Dedifferentiated amniotic fluid mesenchymal stem cell (primary cell): Measurements from ENCODE around the gene SHOC1.
"Not testable (repeated sequence)": the region's sequence is repeated elsewhere in the genome, so short reads cannot be mapped to it uniquely, and the experiment has no call there.

Experiments
- DNase-seq: peaks from one replicate; pipeline ENCODE4 v3.0.0-alpha.2; 2016; ENCODE audit errors: extremely low spot score

Gene SHOC1

DNA sequence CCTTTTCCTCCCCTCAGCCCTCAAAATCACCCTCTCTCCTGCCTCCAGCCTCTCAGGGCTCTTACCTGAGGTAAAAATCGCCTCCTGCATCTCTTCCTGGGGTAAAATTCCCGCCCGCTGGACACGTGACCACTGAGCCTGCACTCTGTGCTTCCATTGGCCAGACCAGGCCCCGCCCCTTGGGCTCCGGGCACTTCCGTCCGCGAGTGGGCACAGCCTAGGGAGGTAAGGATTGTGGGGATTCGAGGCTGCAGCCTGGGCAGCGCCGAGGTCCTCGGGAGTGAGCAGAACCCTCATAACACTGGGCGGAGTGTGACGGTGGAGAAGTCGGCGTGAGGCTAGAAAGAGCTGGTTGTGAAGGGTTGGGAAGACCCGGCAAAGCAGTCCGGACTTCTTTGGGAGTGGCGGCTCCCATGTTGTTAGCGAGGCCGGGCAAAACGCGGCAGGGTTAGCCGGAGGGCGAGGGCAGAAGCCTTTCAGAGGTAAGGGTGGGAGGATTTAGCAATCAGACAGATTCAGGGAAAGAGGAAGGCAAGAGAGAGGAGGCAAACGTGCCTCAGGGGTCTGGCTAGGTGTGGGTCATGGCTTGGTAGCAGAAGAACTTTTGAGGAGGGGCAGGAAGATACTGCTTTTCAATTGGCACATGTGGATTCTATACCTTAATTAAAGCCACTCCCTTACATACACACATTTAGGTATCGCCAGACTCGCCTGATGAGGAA, at the start of gene SHOC1:
SHOC1 (minus strand) TSS at position 103 of the 722 bp plus-strand sequence. CDS start 3,519 bp downstream, outside the sequence.
- no peak for DNase-seq

DNA sequence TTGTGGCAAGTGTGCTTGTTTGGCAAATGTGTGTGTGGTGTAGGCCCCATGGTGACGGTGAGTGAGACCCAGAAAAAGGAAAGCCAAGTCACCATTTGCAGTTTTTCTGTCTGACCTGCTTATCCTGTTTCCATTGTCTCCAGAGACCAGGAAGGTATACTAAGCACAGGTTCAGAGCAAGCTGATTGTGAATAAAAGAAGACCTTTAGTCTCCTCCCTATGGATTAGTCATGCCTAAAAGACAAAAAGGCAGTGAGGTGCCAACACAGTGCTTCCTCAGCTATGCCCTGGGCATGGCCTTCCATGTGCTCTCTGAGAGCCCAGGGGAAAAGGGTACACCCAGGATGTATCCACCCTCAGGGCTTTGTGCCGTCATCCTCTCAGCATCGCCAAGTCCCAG, 49.2 kb upstream of the SHOC1 start:
- no peak for DNase-seq

DNA sequence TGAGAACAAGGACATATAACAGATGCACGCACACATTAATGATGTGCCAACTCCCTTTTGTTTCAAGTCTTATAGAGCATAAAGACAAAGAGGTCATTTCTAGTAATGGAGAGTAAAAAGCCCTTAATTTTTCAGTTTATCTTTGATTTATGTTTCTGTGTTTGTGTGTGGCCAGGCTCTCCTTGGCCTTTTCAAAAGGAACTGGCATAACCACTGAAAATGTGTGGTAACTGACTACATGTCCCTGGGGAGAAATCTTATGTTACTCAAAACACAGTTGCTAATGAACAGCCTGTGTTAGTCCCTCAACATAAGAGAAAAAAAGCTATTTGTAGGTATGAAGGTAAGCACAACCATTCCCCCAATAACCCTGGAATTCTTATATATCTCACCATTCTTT, 47.6 kb upstream of the SHOC1 start:
- no peak for DNase-seq

DNA sequence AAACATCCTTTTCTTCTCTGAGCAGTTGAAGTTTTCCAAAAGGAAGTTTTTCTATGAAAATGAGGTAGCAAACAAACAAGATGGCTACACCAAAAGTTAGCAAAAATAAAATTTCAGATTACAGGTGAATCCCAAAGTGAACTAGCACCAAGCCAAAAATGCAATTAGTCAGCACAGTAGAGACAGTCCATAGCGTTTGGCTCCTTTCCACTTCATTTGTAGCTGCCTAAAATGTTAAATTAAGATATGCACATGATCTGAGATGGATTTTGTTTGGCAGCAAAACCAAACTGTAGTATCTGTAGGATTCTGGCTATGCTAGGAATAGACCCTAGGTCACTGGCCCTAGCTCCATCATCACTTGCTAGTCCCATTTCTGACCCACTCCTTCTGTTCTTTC, 45.7 kb upstream of the SHOC1 start:
- no peak for DNase-seq

DNA sequence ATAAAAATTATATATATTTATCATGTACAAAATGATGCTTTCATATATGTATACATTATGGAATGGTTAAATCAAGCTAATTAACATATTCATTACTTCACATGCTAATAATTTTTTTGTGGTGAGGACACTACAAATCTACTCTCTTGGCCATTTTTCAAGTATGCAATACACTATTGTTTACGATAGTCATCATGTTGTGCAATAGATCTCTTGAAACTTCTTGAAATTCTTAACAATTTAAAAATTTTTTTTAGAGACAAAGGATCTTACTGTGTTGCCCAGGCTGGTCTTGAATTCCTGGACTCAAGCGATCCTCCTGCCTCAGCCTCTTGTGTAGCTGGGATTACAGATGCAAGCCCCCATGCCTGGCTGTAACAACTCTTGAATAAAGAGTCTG, 45.2 kb upstream of the SHOC1 start:
- DNase-seq, result peak; percentile 49

DNA sequence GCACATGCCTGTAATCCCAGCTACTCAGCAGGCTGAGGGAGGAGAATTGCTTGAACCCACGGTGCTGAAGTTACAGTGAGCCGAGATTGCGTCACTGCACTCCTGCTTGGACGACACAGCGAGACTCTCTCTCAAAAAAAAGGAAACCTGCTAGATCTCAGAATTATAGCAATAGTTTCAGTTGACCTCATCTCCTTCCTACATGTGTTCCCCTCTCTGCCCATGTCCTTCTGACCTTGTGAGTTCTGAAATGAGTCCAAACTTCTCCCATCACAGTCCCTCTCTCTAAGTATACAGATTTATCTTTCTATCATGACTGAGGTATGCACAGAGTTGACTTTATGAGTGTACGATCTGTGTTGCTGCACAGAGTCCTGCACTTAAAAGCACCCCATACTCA, 44.6 kb upstream of the SHOC1 start:
- no peak for DNase-seq

DNA sequence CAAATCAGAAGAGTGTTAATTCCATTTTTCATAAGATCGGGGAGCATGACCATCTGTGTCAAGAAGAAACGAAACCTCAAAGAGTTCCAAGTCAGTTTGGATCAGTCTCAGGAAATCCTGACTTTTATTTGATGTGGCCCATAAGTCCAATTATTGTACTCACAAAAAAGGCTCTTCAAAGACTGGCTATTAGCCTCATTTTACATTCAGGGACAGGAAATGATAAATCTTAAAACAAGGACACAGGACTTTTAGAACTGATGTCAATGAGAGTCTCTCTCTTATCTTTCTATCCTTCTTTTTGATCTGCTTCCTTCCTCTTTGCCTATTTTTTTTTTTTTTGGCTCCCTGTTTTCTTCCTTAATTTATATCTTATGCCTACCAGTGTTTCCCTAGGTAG, 43.7 kb upstream of the SHOC1 start:
- DNase-seq, result no peak

DNA sequence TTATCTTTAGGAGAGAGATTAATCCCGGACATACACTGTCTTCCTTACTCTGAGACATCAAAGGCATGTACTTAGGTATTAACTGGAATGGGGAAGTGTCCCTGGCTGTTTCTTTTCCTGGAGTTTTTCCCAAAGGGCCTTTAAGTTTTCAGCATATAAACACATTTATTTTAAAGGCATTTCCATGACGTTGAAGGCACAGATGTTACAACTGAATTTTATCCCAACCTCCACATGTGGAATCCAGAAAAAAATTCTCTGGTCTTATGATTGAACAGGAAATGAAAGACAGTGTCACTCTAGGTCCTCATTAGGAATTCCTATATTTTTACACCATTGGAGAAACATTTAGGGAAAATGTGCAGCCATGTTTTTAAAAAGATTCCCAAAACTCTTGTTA, 41.6 kb upstream of the SHOC1 start:
- DNase-seq, result no peak

DNA sequence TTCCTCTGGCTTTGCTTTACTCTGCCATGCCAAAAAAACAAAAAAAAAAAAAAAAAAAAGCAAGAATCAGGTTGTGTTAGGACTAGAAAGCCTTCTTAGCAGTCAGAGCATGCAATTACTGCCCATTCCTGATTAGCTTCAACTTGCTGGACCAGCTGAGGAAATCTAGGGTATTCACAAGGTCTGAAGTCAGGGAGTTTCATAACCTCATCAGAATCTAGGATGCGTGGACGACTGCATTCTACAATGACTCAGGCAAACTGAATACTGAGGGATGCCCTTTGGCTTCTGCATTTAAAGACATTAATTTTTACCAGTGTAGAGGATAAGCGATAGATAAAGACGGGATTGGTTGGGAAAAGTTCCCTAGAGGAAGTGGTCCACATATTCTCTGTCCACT, 39.2 kb upstream of the SHOC1 start:
- no peak for DNase-seq

DNA sequence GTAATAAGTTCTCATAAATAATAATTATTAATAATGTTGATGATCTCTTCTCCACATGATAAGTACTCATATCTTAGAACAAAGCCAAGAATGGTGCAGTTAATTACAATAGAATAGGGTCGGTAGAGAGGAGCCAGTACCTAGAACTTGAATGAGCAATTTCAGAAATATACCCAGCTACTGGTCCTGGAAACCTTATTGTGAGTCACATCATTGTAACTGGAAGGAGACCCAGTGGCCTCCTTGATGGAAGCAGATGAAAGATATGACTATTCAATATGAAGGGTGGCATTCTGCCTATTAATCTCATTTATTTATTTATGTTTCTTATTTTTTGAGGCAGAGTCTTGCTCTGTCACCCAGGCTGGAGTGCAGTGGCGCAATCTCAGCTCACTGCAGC, 37.7 kb upstream of the SHOC1 start:
- no peak for DNase-seq

DNA sequence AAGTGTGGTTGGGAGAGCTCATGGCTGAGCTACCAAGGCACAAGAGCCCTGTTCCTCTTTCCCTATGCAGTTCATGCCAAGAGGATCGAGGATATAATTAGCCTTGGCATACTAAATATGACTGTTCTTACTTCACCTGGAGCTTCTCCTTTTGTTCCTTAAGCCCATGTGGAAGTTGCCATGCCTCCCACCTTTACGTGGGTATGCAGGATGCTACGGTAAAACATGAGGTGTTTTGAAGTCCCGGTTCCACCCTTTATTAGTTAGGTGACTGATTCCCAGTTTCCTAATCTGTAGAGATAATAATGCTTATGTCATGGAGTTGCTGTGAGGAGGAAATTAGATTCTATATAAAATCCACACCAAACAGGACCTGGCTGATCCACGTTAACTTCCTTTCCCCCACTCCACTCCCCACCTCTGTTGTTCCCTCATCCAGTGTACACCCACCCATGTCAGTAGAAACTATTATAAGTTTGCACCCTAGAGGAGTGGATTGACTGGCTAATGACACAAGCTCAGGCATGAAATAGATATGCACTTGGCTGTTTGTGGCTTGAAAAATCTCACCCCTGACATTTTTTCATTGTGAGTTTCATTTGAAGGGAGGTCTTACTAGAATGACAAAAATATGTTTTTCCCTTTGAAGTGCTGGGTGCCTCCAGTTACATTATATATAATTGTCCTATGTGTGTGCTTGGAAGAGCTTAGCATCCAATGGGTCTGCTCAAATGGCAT, 36.8 kb upstream of the SHOC1 start:
- no peak for DNase-seq

DNA sequence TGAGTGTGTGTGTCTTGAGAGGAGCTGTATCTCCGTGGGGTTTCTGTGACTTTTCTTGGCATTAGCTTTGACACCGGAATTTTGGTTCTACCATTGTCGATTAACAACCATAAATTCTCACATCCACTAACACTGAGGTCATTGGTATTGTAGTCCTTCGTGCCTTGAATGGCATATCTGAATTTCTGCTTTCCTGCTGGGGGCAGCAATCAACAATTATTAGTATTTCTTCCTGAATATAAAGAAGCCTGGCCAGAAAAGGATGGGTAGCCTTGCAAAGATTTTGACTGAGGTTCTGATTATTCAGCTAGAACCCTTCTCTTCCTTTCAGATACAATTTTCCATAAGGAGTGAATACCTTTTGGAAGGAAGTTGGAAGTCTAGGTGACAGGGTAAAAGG, 33.5 kb upstream of the SHOC1 start:
- no peak for DNase-seq

DNA sequence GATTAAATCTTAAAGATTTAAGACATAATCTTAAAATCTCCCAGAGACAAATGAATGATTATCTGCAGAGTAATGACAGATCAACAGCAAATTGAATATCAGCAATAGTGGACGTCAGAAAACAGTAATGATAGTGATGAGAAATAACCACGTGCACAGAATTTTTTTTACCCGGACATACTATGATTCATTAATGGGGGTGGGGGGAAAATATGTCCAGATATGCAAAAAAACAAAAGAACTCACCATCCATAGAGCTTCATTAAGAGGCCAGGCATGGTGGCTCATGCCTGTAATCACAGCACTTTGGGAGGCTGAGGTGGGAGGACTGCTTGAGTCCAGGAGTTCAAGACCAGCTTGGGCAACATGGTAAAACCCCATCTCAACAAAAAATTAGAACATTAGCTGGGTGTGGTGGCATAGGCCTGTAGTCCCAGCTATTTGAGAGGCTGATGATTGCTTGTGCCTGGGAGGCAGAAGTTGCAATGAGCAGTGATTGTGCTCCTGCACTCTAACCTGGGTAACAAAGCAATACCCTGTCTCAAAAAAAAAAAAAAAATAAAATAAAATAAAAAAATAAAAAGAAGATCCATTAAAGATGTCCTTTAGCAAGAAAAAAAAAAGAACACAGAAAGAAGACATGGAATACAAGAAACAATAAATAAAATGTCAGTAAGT, 30.9 kb upstream of the SHOC1 start:
- no peak for DNase-seq

DNA sequence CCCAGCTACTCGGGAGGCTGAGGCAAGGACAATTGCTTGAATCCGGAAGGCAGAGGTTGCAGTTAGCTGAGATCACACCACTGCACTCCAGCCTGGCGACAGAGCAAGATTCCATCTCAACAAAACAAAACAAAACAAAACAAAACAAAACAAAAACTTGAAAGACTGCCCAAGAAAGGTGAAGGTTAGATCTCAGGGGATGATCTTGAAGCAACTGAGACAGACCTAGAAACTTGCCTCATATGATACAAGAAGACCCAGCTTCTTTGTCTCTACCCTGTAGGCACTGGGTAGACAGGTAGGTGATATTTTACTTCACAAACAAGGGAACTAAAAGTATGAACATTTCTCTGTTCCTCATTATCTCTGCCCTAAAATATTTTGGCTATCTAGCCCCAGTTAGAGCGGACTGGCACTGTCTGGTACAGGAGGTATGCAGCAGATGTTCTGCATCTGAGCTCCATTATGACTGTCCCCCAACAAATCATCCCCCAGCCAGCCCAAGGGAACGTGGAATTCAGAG, 26.3 kb upstream of the SHOC1 start:
- DNase-seq, result no peak

DNA sequence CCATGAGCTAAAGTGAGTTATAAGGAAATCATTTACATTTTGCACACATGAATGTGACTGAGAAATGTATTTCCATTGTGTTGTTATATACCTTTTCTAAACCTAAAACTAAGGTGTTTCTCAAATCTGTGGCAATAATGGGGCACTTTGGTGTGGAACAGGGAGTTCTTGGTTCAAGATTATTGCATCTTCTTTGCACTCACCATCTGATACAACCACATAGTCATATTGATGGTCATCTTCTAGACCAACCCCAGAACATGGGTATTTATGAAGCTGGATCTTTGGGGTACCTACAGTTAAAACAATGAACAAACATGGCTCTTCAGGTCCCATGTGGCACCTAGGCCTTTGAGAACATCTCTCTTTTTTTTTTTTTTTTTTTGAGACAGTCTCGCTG, 24.6 kb upstream of the SHOC1 start:
- DNase-seq, result no peak

DNA sequence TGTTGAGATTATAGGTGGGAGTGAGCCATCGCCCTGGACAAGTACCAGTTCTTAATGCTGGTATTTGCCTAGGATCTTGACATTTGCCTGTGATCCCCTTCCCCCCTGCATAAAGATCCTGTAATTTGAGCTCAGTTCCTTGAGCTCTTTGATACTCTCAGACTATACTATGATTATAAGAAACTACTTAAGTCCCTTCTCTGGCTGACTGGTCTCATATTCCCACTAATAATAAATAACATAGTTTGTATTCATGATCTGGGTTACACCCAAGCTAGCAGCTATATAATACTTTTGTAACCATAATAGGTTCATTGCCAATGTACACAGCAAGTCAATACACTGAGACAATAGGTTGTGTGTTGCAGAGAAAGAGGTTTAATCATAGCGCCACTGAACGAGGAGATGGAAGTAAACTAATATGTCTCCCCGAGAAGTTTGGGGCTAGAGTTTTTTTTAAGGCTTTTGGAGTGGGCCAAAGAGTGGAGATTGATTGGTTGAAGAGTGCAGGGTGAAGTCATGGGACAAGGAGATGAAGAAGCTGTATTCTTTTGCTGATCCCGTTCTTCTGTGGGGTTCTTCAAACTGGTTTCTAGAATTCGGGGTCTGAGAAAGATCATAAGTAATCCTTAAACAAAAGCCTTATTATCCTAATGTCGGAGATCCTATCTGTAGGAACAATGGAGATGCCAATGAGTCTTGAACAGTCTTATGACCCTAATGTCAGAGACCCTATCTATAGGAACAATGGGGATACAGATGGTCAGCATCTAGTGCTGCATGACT, 20.7 kb upstream of the SHOC1 start:
- no peak for DNase-seq

DNA sequence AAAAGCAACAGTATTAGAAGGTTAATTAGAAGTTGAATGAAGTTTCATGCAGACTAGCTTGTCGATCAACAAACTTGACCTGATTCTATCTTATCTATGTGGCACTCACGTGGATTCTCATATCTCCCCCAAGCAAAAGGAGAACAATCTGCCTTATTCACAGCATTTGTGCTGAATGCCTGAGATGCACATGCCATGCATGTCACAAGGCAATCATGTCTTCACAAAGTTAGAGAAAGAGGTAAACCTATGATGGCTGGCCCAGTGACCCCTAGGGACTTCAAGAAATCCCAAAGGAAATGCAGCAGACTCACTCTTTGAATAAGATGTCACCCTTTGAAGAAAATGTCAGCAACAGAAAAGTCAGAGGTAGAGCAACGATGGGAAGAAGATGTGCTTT, 17.6 kb upstream of the SHOC1 start:
- no peak for DNase-seq

DNA sequence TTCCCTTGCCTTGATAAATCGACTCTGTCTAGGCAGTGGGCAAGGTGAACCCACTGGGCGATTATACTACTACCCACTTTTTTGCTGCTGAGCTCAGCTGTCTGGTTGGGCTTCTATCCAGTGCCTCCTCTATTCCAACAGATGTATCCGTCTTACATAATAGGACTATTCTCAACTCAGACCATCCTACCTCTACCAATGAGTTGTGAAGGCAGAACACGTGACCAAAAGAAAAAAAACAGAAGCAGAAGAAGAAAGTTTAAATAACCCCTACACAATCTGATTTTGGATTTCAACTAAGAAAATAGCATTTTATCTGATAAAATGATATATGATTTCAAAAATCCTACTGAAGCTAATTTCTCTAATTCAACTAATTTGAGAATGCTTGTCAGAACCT, 16.2 kb upstream of the SHOC1 start:
- DNase-seq, result no peak

DNA sequence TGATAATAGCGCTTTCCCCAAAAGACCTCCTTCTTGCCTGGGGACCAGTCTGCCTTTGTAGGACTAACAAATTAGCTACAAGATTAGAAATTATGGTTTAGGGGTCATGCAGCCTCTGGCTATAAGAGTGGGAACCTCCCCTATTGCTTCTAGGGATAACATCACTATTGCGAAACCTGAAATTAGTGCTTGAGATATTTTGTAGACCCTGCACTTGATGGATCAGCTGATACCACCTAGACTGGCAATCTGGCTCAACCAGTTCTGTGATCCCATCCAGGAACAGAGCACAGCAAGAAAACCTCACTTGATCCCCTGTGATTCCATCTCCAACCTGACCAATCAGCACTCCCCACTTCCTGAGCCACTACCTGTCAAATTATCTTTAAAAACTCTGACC, 15.7 kb upstream of the SHOC1 start:
- DNase-seq, result not testable (repeated sequence)

DNA sequence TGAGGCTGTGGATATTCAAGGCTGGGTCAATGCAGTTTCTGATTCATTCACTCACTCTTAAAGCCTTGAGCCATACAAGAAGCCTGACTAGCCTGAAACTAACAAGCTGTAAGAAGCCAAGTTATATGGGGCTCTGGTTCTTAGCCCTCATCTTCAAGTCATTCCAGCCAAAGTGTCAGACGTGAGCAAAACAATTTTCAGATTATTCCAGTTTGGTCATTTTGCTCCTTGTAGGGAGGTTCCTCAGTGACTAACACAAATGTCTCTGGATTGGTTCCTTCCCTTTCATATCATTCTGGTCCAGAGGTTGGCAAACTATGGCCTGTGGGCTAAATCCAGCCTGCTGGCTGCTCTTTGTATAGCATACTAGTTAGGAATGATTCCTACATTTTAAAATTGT, 12.5 kb upstream of the SHOC1 start:
- DNase-seq, result no peak

DNA sequence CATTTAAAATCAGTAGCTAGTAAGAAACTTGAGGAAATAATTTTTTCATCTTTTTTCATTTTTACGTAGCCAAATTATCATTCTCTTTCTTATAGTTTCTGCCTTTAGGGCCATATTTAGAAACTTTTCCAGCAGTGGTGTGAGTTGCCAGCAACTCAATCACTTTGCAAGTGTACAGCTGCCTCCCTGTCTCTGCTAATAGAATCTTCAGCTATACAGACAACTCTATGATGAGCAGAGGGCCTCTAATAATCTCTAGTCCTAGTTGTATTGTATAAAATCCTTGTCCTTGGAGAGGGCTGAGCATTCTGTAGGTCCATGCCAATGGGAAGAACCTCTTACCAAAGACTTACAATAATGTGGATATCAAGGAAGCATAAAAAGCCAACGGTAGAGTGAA, 11.5 kb upstream of the SHOC1 start:
- no peak for DNase-seq

DNA sequence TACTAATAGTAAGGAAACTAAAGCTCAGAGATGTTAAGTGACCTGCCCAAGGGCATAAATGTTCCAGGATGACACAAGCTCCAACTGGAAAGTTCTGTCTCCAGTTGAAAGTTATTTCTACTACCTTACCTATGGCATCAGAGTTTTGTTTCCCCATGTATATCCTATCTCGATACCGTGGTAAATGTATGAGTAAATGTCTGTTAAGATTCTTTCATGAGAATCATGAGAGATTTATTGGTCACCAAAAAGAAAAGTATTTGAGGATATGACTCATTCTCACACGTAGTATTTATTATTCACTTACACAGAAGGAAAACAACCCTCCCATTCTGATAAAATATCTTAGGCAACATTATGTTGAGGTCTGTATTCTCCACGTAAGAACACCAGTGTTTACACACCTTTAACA, 11.1 kb upstream of the SHOC1 start:
- DNase-seq, result no peak
